Astrocyte of the spinal cord (primary cell): ENCODE measurements around the gene CAMTA1.

Experiments
- DNase-seq: peaks from one replicate; pipeline ENCODE4 v3.0.0; 2011; ENCODE audit warnings: low read depth, low spot score
- H3K4me3 ChIP-seq: 2 replicates; pipeline ENCODE4 v1.5.1; 2011; ENCODE audit warnings: low read depth, mild to moderate bottlenecking, low read length, moderate library complexity
- in situ Hi-C: cut with HindIII; loops from 2 replicates; pipeline ENCODE4 v1.10.0; 2017; ENCODE audit warnings: low sequenced_read_pairs
- TF ChIP-seq, protein P1 (sequence below): IDR thresholded peaks from 2 replicates; pipeline ENCODE4 v1.5.1; 2012; ENCODE audit warnings: low read depth, mild to moderate bottlenecking, low read length, inconsistent platforms

Gene CAMTA1

DNA sequence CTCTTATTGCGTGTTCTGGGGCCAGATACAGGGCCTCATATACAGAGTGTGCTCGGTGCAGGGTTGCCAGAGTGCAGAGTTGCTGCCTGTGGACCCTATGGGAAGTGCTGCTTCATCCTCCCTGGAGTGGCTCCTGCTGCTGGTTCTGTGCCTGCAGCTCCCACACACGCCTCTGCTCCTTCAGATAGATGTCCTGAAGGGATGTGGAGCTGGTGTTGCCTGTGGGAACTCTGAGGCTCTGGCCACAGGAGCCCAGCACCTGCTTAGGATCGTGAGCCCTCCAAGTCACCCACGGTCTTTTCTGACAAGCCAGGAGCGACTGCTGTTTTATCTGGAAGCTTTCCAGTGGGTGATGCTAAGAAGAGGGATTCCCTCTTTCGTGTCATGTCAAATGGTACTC, 120.5 kb downstream of the CAMTA1 start:
- no peak for DNase-seq
- in situ Hi-C loops = no loop called here
- H3K4me3 ChIP-seq = no peak overlapping the region
- TF ChIP-seq, protein P1, sequence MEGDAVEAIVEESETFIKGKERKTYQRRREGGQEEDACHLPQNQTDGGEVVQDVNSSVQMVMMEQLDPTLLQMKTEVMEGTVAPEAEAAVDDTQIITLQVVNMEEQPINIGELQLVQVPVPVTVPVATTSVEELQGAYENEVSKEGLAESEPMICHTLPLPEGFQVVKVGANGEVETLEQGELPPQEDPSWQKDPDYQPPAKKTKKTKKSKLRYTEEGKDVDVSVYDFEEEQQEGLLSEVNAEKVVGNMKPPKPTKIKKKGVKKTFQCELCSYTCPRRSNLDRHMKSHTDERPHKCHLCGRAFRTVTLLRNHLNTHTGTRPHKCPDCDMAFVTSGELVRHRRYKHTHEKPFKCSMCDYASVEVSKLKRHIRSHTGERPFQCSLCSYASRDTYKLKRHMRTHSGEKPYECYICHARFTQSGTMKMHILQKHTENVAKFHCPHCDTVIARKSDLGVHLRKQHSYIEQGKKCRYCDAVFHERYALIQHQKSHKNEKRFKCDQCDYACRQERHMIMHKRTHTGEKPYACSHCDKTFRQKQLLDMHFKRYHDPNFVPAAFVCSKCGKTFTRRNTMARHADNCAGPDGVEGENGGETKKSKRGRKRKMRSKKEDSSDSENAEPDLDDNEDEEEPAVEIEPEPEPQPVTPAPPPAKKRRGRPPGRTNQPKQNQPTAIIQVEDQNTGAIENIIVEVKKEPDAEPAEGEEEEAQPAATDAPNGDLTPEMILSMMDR = no peak

DNA sequence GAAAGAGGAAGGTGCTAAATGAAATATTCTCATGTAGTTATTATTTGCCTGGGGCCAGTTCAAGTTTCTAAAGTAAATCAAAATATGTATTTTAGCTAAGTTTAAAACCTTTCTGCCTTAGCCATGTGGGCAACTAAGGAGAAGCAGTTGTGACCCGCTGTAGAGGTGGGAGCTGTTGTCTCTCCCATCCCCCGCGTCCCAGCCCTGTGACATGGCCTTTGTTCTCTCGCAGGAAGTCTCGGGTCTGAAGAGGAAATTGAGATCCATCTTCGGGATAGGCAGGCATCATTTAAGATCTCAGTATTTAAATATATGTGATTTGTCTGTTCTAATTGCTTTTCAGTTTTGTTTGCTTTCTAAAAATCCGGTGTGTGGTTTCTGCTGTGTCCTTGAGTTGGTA, 121.5 kb downstream of the CAMTA1 start:
- no peak overlapping the region for H3K4me3 ChIP-seq
- no peak for DNase-seq
- in situ Hi-C loops = no loop called here
- TF ChIP-seq, protein P1 = no peak

DNA sequence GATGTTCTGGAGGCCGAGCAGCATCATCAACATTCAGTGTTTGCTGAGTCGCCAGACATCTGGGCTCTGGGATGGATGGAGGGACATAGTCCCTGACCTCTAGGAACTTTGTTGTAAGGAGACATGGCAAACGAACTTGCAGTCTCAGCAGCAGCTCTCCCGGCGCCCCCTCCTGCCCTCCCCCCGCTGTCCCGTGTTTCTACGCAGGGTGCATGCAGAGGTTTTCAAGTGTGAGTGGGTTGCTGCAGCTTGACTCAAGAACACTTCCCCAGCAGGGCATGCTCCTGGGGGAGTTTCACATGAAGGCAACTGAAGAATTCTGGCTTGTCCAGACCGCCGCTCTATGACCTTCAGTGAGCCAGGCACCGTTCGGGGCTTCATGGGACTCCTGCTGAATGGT, 121.9 kb downstream of the CAMTA1 start:
- in situ Hi-C loops = no loop called here
- no peak for DNase-seq
- no peak overlapping the region for H3K4me3 ChIP-seq
- TF ChIP-seq, protein P1 = no peak

DNA sequence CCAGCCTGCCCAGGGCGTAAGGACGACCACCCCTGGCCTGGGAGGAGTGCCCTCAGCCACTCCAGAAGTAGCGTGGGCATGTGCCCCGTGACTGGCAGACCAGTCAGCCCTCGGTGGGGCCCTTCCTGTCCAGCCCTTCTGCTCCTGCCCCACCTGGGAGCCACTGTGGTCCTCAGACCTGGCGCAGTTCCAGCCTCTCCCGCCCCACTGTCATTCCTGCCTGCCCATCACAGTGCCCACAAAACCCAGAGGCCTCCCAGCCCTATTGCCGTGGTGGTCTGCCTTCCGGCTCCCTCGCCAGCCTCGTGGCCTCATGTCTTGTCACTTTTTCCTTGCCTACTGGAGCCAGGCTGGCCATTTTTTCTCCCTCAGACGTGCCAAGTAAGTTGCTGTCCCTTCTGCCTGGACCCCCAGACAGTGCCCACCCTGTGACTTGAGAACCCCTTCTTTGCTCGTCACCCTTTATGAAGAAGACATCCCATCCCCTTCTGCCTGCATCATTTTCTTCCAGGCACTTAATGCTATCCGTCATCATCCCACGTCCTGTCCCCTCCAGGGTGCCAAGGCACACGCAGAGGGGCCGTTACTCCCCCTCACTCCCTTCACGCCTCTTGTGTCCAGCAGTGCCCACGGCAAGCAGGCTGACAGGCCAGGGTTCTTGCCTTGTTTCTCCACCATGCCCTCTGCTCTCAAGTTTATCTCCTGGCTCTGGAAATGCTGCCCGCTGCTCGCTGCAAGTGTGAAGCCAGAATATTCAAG, 122.6 kb downstream of the CAMTA1 start:
- DNase-seq = no peak
- TF ChIP-seq, protein P1 = no peak
- no peak overlapping the region for H3K4me3 ChIP-seq
- in situ Hi-C loops = no loop called here

DNA sequence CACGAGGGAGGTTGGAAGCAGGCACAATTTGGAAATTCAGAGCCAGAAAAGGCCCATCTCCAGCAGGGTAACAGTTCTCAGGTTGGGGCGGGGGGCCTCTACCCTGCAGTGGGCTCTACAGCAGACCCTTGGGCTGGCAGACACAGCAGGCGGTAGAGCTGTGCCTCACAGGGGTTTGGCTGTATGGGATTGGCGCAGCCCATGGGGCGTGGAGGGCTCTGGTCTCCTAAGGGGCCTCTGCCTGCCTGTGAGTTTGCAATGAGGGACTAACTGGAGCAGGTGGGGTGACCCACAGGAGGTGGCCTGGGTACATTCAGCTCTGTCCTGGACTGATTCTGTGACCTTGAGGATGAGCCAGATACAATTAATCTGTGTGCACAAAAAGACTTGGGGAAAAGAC, 124.1 kb downstream of the CAMTA1 start:
- no peak overlapping the region for H3K4me3 ChIP-seq
- no peak for DNase-seq
- in situ Hi-C loops = no loop called here
- TF ChIP-seq, protein P1 = no peak

DNA sequence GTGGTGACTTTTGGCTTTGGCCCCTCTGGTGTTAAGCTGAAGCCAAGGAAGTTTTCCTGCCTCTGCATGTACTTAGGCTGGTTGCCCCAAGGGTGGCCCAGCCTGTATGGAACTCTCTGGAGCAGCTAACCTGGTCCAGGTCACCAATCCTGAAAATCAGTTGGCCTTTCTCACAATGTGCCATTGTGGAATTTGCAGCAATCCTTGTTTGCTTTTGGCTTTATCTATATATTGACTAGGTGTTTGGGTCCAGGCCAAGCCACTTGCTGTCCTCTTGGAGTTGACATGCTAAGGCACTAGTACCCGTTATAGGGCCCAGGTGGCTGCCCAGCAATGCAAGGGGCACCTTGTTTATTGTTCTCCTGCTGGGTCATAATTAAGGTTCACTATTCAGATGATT, 124.6 kb downstream of the CAMTA1 start:
- DNase-seq = no peak
- TF ChIP-seq, protein P1 = no peak
- no peak overlapping the region for H3K4me3 ChIP-seq
- in situ Hi-C loops = no loop called here
